GF-D8 (cell line): ENCODE measurements around the gene PPP1R10.

Experiments used
- DNase-seq: peaks from one replicate; lab custom pipeline; 2025; lab: John Stamatoyannopoulos, UW

The PPP1R10 gene

DNA sequence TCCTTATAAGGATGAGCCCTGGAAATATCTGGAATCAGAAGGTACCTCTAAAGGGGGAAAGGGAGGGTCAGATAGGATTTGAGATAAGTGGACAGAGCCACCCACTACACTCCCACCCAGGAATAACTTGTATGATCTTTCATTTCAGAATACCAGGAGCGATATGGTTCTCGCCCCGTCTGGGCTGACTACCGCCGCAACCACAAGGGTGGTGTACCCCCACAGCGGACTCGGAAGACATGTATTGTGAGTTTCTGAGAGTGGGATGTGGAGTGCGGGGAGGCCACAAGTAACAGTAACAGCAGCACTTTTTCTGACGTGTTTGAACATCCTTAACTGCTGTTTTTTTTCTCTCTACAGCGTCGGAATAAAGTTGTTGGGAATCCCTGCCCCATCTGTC, 2.5 kb upstream of the PPP1R10 start:
- no peak for DNase-seq

DNA sequence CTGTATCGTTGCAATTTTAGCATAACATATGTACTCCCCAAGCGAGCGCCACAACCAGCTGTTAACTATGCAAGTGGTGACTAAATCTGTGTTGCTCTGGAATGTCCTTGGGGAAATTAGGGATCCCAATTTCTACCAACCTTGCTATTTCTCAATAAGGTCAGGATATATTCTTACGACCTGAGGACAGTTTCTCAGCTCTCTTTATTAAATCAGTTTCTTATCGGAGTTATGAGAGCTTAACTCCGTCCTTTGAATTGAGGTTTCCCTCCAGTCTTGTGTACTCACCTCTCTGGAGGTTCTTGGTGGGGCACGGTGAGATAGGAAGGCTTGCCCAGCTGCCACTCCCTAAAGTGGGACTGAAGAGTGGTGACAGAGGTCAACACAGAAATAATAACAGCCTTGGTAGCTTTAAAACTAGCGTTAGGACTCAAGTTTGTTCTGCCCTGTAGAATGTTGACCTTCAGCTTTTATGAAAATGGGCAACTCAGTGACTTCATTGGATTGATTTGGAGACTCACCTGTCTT, 1.3 kb upstream of the PPP1R10 start:
- DNase-seq, result no peak

DNA sequence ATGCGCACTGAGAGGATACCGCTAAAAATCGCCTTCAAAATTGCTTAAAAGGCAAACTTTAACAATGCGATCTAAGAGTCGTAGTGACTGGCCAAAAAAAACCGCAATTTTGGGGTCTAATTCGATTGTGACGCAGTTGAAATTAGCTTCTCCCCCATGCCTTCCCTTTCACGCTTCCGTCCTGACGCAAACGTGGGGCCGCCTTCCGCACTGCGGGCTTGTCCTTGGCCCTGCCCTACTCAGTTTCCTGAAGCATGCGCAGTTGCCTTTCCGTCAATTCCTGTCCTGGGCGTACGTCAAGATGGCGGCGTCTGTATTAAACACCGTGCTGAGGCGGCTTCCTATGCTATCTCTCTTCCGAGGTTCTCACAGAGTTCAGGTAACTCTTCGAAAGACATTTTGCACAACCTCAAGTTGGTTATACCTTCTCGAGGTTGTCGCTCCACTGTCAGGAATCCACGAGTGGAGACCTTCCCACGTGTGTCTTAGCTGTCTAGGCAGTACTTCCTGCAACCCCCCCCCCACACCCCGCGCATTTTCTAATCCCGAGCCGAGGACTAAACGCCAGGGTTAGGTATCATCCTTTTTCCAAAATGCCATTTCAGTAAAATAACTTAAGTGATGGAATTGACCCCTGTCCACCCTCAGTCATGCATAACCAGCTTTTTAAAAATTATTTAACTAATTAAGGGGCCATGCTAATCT, 674 bp upstream of the PPP1R10 start, which contains the start of gene MRPS18B:
TSS of gene MRPS18B (plus strand) at position 276 of the 705 bp plus-strand sequence. CDS start at position 302, 26 bp downstream.
- DNase-seq, result peak; percentile 94

DNA sequence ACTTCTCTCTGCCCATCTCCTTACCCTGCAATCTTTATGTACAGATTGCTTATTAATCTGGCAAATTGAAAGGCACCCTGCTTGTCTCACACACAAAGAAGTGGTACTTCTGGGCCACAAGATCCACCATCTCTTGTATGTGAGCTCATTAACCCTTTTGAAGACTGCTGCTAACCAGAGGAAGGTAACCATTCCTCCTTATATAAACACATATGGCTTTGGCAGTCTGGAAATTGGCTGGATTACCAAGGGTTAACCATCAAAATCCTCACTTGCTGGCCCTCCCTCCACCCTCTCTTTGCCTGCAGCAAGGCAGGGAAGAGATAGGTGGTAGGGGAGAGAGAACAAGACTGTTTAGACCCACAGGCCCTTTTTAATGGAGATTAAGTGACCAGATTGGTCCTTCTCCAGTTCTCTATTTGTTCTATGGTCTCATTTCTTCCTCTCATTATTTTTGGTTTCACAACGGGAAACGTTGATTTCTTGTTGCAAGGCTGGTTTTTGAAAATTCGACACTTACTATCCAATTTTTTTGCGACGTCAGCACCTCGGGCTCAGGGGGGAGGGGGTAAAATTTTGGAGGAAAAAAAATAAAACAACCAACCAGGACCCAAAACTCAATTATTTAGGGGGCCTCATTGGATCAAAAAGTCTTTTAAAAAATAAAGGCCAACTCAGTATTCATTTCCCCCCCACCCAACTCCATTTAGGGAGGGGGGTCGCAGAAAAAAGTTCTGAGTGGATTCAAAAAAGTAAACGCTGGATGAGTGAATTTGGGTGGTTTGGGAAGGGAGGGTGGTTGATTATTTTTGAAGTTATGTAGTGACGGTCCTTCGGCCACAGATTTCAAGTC, 859 bp downstream of the PPP1R10 start:
- peak; percentile 8 for DNase-seq

DNA sequence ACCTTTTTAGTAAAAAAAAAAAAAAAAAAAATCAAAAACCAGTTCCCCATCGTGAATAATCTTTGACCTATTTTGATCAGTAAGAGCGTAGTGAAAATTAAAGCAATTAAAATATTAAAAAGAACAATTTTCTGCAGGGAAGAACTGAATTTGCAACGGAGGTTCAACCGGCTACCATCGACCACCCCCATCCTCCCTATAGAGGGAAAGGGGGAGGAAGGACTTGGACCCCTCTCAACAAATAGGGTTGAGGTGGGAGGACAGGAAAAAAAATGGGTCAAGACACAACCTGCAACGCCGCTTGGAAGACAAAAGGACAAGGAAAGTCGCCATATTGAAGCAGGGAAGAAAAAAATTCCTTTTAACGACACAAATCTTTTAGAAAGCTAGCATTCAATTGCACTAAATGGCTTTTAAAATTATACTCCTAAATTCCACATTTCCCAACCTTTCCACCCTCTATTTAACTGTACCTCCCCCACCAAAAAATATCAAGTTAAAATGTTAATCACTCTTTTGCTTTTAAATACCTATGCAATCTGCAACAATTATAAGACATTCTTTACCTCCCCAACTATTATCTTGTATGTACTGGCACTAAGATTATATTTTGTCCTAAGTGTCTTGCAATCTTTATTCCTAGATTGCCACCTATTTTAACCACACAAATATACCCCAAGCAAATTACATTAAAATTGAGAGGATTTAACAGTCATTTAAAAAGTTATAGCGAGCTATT, 1.7 kb downstream of the PPP1R10 start:
- peak; percentile 45 for DNase-seq

DNA sequence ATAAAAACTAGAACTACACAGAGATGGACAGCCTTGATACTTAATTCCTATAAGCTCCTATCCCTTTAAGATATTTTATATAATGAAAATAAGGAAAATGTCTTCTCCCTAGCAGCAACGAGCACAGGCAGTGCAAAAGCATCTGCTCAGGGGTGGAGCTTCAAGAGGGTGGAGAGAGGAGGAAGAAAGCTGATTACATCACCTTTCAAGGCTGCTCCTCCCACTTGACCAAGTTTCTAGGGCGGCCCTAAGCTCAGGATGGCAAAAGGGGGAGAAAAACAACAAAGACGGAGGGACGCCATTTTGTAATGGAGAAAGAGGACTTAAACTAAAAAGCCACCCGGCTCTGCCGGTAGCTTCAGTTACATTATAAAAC, 2.2 kb downstream of the PPP1R10 start:
- DNase-seq, result peak; percentile 94

DNA sequence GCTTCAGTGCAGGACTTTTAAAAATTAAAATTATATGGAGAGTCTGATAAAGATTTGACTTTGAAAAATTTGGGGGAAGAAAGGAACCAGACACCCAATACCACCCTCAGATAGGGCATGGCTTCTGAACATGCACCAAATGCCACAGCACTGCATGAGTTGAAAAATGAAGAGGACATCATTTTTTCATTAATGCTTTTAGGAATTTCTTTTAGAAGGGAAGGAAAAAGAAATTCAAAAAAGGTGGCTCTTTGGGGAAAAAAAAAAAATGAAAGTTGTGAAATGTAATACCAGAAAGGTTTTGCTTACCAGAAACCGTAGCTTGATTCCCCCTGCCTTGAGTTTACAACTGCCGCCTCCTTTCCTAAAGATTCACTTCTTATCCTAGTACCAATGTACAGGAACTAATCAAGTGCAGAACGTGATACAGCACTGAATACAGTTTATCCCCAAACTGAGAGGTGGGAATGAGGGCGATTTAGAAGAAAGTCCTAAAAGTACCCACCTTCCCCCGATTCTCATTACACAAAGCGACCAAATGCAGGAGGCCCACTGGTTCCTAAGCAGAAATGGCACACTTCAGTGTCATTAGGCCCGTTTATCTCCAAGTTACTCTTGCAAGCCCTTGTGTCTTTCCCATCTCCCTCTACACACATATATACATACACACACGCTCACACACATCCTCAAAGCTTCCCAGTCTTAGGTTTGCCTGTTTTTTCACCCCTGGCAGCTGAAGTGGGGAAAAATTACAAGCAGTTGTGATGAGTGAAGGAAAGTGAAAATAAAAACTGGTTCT, 2.8 kb downstream of the PPP1R10 start:
- DNase-seq, result no peak

DNA sequence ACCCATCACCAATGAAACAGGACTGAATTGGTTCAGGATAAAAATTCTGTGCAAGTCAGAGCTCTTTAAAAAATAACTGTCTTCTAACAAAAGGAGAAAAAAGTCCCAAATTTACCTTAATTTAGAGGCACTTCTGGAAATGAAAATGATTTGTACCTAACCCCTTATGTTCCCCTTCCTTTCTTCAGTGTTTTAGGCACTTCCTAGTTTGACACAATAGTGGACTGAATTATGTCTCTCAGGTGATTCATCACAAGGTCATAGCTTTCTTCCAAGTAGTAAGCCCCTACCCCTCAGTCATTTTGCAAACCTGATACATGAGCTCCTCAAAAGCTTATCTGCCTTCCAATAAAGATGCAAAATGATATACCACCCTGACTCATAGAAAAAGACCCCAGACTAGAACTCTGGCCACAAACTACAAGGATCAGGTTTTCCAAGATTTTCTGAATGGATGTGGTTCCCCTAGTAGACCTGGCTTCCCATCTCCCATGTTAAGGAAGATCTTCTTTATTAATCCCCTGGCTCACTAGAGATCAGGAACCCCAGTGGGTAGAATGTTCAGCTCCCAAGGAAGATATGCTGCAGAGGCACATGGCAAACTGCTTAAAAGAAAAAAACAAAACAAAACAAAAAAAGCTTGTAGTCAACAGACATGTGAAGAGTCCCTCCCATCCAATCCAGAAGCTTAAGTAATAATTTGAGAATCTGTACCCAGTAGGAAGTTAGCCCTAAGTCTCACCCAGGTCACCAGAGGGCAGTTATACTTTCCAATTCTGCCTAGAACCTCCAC, 3.6 kb downstream of the PPP1R10 start:
- DNase-seq, result no peak

DNA sequence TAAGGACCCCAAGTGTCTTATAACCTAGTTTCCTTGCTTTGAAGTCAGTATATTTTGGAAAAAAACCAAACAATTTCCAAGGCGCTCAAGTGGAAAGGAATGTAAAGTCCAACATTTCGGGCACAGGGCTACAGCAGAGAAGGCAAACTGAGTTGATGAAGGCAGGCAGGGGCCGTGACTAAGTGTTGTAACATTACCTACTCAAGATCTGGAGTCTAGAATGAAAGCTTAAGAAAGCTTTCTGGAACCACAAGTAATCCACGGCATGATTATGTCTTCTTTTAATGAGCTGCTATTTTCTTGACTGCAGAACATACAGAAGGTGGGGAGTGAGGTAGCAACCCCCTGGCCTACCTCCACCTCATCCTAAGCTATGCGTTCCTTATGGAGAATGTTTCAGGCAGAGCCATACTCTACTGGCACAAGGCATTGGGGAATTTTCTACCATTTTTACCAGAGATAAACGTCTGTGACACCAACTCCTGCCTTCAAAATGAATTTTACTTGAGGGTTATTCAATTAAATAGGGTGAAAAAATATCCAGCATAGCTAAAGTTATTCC, 4.3 kb downstream of the PPP1R10 start:
- DNase-seq, result no peak

DNA sequence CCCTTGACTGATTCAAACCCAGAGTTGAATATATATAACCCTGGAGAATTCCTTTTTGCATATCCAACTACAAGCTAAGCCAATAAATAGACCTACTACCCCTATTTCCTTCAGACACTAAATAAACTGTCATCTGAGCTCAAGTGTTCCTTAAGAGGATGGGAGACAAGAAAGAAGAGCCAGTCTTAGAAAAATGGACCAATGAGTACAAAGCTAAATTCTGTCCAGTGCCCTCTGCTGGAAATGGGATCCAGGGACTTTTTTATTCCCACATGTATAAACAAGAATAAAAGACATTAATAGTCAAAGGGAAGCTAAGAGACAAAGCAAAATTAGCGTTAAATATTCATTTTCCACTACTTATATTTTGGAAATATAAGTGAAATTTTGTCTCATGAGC, 4.8 kb downstream of the PPP1R10 start:
- DNase-seq, result no peak

DNA sequence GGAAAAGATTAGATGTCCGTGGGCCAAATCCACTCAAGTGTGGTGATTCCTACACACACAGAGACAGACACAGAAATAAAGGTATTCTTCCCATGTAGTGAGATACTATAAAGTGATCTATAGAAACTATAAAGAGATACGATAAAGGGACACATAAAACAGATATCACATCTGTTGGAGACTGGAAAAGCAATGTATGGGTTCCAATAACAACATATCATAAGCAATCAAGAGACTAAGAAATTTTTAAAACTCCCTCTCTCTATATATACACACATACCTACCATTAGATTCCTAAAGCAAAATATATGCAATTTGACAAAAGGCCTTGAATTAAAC, 5.2 kb downstream of the PPP1R10 start:
- DNase-seq, result no peak

DNA sequence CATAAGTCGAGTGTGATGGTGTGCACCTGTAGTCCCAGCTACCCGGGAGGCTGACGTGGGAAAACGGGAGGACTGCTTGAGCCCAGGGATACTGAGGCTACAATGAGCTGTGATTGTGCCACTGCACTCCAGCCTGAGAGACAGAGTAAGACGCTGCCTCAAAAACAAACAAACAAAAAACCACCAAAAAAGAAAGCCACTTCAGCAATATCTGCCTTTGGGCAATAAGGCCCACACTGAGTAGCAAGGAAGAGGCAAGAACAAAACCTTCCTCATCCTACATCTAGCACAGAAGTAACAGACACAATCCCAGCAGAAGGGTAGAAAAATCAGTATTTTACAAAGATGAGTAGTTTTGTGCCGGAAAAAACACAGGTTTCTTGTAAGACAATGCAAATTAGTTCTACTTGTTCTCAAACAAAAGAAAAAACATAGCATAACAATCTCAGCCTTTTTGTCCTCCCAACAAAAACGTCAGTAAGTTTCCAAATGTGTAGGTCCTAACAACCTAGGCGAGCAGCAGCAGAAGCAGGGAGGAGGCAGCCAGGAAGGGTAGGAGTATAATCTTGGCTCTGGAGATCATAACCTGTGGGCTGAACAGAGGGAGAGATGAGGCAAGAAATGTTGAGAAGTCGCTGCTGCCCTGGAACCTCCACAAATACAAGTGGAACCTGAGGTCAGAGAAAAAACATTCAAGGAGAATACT, 5.7 kb downstream of the PPP1R10 start:
- DNase-seq, result no peak

DNA sequence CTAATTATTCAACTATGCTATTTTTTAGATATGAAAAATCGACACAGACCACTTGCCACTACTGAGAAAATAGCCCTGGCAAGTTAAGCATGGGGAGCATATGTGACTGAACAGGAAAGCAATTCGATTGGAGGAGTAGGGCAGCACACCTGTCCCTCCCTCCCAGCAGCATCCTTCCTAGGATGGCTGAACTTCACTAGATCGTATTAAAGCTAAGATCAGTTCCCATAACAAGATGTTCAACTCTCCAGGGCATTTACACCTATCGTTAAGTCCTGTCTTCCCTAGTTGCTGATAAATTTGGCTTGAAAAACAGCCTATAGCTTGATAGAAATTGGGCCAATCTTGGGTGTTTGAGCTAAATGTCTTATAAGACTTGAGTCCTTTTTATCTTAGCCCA, 7.0 kb downstream of the PPP1R10 start:
- no peak for DNase-seq

DNA sequence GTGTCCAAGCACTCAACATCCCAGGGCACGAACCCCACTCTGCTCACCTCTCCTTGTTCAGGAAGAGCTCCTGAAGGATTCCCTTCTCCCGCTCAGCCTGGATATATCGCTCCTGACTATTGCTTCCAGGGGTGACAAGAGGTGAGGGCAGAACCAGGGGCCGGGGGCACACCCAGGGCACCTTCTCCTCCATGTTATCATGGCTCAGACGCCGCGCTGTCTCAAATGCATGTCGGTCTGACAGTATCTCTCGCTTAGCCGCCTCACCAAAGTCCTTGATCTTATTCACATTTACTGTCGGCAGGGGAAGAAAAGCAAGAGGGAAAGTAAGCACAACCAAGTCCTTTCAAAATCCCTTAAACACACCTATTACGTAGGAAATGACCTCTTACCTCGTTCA, 13.1 kb downstream of the PPP1R10 start:
- DNase-seq, result no peak

DNA sequence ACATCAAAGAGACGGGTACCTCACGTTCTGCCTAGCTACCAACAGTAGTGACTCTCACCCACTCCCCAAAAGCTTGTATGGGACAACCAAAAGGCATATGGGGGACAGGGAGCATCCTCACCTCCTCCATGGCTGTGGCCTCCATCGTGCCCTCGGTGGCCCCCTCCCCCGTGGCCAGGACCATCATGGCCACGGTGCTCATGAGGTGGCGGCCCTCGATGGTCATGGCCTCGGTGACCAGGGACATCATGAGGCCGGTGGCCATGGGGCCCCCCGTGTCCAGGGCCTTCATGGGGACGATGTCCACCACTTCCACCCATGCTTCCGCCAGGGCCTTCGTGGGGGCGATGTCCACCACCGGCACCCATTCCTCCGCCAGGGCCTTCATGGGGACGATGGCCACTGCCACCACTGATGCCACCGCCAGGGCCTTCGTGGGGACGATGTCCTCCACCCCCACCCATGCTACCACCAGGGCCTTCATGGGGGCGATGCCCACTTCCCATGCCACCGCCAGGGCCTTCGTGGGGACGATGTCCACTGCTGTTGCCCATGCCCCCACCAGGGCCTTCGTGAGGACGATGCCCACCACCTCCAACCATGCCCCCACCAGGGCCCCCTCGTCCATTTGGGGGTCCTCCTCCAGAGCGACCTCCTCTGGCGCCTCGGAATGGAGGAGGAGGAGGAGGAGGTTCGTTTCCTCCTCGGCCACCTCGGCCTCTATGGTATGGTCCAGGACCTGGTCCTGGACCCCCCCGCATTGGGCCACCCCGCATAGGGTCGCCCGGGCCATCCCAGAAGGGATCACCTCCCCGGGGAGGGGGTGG, 15.0 kb downstream of the PPP1R10 start:
- DNase-seq, result no peak

DNA sequence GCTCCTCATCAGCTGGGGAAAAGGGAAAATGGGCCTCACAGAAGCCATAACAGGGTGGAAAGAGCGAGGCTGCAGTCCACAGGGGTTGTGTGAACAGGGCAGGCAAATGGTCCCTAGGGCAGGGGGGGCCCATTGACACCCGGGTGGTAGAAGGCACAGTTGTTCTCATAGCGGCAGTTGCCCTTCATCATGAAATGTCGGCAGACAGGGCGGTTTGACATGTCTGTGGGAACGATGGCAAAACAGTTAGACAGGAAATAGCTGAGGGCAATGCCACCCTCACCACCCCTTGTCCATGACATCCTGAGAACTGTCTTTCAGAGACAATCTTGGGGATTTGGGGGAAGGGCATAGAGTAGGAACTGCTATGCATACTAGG, 15.6 kb downstream of the PPP1R10 start:
- no peak for DNase-seq

DNA sequence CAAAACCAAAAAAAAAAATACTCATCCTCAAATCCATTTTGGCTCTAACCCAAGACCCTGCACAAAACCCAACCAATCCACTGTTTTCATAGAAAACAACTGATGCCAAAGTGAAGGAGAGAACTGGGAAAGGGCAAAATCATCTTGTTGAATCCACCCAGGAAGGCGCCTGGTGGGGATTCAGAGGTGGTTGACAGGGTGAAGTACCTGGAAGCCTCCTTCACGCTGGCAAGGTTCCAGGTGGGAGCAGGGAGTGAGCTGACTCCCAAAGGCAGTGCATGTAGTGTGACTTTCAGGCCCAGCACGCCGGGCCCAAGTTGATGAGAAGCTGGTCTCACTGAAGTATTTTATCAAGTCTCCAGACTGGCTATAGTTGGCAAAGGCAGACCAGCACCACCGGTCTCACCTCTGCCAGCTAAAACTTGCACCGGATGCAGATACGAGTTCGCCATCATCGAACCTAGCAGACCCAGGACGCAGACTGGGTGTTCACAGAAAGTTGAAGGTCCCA, 16.5 kb downstream of the PPP1R10 start:
- no peak for DNase-seq

DNA sequence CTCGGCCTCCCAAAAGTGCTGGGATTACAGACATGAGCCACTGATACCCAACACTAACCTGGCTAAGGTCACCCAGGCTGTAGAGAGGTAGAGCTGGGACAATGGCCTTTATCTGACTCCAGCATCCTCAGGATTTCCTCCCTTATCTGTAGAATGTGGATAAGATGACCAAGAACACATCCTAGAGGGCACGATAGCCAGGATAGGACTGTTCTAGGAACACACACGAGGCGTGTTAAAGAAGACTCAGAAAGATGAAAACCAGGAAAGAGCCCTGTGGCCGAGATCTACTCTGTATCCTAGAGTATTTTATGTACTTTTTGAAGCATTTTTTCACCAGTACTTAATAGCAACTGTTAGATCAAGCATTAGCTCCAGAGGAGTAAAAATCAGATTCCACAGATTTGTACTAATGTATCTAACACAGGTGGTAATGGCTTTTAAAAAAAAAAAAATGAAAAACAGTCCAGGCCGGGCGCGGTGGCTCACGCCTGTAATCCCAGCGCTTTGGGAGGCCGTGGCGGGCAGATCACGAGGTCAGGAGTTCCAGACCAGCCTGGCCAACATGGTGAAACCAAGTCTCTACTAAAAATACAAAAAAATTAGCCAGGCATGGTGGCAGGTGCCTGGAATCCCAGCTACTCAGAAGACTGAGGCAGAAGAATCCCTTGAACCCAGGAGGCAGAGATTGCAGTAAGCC, 17.3 kb downstream of the PPP1R10 start:
- no peak for DNase-seq
